ENCODE measurements around the gene HOXA4.

DNA sequence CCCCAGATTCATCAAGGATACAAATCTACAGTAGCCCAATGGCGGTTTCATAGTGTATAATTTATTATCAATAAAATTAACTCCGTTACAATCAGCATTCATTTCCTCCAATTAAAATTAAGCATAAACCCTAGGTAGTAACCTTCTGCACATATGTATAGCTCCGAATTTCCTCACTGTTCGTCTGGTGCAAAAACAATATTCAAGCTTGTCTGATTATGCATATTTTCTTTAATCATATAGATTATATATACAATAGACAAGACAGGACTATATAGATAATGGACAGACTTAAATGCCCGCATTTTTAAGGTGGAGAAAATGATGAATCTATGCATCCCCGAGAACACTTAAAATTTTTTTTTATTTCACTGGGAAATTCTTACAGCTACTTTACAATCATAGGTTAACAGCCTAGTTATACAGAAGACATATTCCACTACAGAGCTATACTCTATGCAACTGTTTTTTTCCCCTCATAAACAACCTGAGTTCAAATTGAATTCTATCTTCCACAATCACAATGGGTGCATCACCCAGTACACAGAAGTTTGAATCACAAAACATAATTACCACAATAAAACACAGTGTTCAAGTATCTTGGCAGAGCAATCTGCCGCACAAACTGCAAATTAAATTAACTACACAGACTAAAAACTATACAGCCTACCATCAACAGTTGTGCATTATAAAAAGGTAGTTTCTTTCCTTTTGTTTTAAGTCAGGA, 32.2 kb upstream of the HOXA4 start:
- TF ChIP-seq CTCF (IDR thresholded peaks at IDR 0.05) (no peak), EZH2 (IDR thresholded peaks at IDR 0.05) (peak; percentile 34)

All from neural progenitor cell (in vitro differentiated cells).